GM12878 (cell line): ENCODE results near the gene RAPGEF6. TPM values are rescaled to one million over a fixed set of nuclear protein-coding genes. Genes with fewer than 3 reads are reported as not detected.

Experiments used
- ATAC-seq: fragments of 200-7000 bp; cut with Tn5 transposase; 3 replicates; pipeline ENCODE4 v1.9.1; 2020; ENCODE audit warnings: mild to moderate bottlenecking, moderate library complexity
- BruUV-seq: library from RNA; stranded (reverse); fragments of 400-500 nt; replicated peaks from 2 replicates; lab custom pipeline; 2021; lab: Mats Ljungman, UMichigan
- CTCF ChIA-PET: fragments of 300-600 bp; sonication (Branson Sonifier 250); formaldehyde crosslinking; extraction: SDS; loops from one replicate; lab custom pipeline; 2021; ENCODE audit warnings: inconsistent platforms; lab: Yijun Ruan, JAX
- POLR2A ChIA-PET: fragments of 350-600 bp; formaldehyde crosslinking; extraction: SDS; loops from one replicate; lab custom pipeline; 2021; ENCODE audit warnings: inconsistent platforms; lab: Charles Lee
- RAD21 ChIA-PET: fragments of 300-600 bp; sonication (Branson Sonifier 250); formaldehyde crosslinking; loops from one replicate; lab custom pipeline; 2023; ENCODE audit warnings: antibody characterized with exemption; ENCODE audit not compliant: unreplicated experiment; lab: Charles Lee
- SMC1A ChIA-PET: fragments of 300-600 bp; sonication (Branson Sonifier 250); formaldehyde crosslinking; loops from one replicate; lab custom pipeline; 2023; ENCODE audit not compliant: unreplicated experiment, uncharacterized antibody; lab: Charles Lee
- DNase-seq: peaks from one replicate; pipeline ENCODE4 v3.0.0-alpha.2; 2011; ENCODE audit warnings: low read depth, low spot score
- FAIRE-seq: peaks from 3 replicates; lab custom pipeline; 2011; peaks lifted over from hg19 to GRCh38; lab: Jason Lieb, UNC
- H2AFZ ChIP-seq: 2 replicates; pipeline ENCODE4 v1.6.0; 2011; ENCODE audit warnings: low read depth, low read length, control low read depth; ENCODE audit not compliant: control insufficient read depth
- H3K27ac ChIP-seq: 2 replicates; pipeline ENCODE4 v1.5.1; 2011; ENCODE audit warnings: control low read depth; ENCODE audit not compliant: control insufficient read depth, insufficient read depth
- H3K27me3 ChIP-seq, 2 experiments: replicated peaks in 1 of 2; 2 replicates each; pipeline versions ENCODE4 v1.6.0 to v1.6.1; 2011; ENCODE audit warnings: low read length in 1 of 2; ENCODE audit not compliant: control insufficient read depth in 2 of 2, insufficient read depth in 2 of 2
- H3K36me3 ChIP-seq, 2 experiments: 2 replicates each; pipeline ENCODE4 v1.5.1; 2011; ENCODE audit warnings: low read length in 1 of 2; ENCODE audit not compliant: control insufficient read depth in 2 of 2, insufficient read depth in 2 of 2
- H3K4me1 ChIP-seq: 2 replicates; pipeline ENCODE4 v1.6.1; 2011; ENCODE audit warnings: mild to moderate bottlenecking, low read length, moderate library complexity, mixed read lengths; ENCODE audit not compliant: control insufficient read depth, insufficient read depth
- H3K4me2 ChIP-seq: 2 replicates; pipeline ENCODE4 v1.6.0; 2011; ENCODE audit warnings: control low read depth; ENCODE audit not compliant: control insufficient read depth, insufficient read depth
- H3K4me3 ChIP-seq: fragments of 200-600 bp; sonication (generic); 2 replicates; pipeline ENCODE4 v1.5.1; 2016
- H3K79me2 ChIP-seq: 2 replicates; pipeline ENCODE4 v1.6.0; 2011; ENCODE audit warnings: low read length; ENCODE audit not compliant: control insufficient read depth, insufficient read depth
- H3K9ac ChIP-seq: 2 replicates; pipeline ENCODE4 v1.8.0; 2011; ENCODE audit warnings: low read length, control low read depth, mixed read lengths; ENCODE audit not compliant: control insufficient read depth, insufficient read depth
- H3K9me3 ChIP-seq: replicated peaks from 3 replicates; pipeline ENCODE4 v1.5.1; 2011; ENCODE audit warnings: mild to moderate bottlenecking, low read length; ENCODE audit not compliant: control insufficient read depth, insufficient read depth
- H4K20me1 ChIP-seq: 2 replicates; pipeline ENCODE4 v1.6.0; 2011; ENCODE audit not compliant: control insufficient read depth, insufficient read depth
- EED ChIP-seq: sonication (generic); IDR thresholded peaks from 2 replicates; pipeline ENCODE4 v1.6.1; 2016; ENCODE audit warnings: antibody characterized with exemption, low read depth
- ESRRA ChIP-seq: IDR thresholded peaks from 2 replicates; pipeline ENCODE4 v1.6.1; 2012; ENCODE audit warnings: mild to moderate bottlenecking, low read length, improper control_type of control experiment
- LARP7 ChIP-seq: fragments of 450-650 bp; IDR thresholded peaks from 2 replicates; pipeline ENCODE4 v1.6.1; 2017; ENCODE audit warnings: mild to moderate bottlenecking
- MYB ChIP-seq: fragments of 150-350 bp; IDR thresholded peaks from 2 replicates; pipeline ENCODE4 v1.6.1; 2014; ENCODE audit warnings: mild to moderate bottlenecking, low read depth, low read length, borderline replicate concordance
- MYC ChIP-seq: IDR thresholded peaks from 2 replicates; pipeline ENCODE4 v1.6.1; 2011; ENCODE audit warnings: mild to moderate bottlenecking, low read length, moderate library complexity, inconsistent platforms; ENCODE audit not compliant: insufficient read depth, insufficient replicate concordance, insufficient read length, severe bottlenecking
- NFYB ChIP-seq: IDR thresholded peaks from 2 replicates; pipeline ENCODE4 v1.6.1; 2011; ENCODE audit warnings: low read depth, mild to moderate bottlenecking, low read length, improper control_type of control experiment, moderate library complexity; ENCODE audit not compliant: insufficient read depth
- POLR2A ChIP-seq: IDR thresholded peaks from 2 replicates; pipeline ENCODE4 v1.6.1; 2011; ENCODE audit warnings: low read depth, mild to moderate bottlenecking, low read length
- POLR2AphosphoS5 ChIP-seq: IDR thresholded peaks from 2 replicates; pipeline ENCODE4 v1.6.1; 2011; ENCODE audit warnings: mild to moderate bottlenecking, low read length, inconsistent platforms
- RCOR1 ChIP-seq: conservative IDR thresholded peaks from 2 replicates; pipeline ENCODE4 v1.6.1; 2012; ENCODE audit warnings: low read depth, low read length, improper control_type of control experiment
- SMC3 ChIP-seq: IDR thresholded peaks from 2 replicates; pipeline ENCODE4 v1.6.1; 2011; ENCODE audit warnings: low read length, improper control_type of control experiment, borderline replicate concordance
- WRNIP1 ChIP-seq: IDR thresholded peaks from 2 replicates; pipeline ENCODE4 v1.6.1; 2011; ENCODE audit warnings: low read depth, low read length, improper control_type of control experiment, borderline replicate concordance
- ZZZ3 ChIP-seq: IDR thresholded peaks from 2 replicates; pipeline ENCODE4 v1.6.1; 2011; ENCODE audit warnings: low read depth; ENCODE audit not compliant: control insufficient read depth, insufficient read length
- WGBS: methylation state at CpG from one replicate; pipeline ENCODE4 v1.1.6; 2016; ENCODE audit warnings: low lambda C conversion rate; ENCODE audit not compliant: insufficient replicate concordance, insufficient coverage; ENCODE audit errors: missing lambda C conversion rate; 5-methylcytosine and 5-hydroxymethylcytosine counted together
- in situ Hi-C: fragments of 300-500 bp; cut with MboI; formaldehyde crosslinking; loops from 9 replicates; pipeline ENCODE4 v1.14.3; 2018; ENCODE audit warnings: mixed read lengths
- intact Hi-C: fragments of 100-400 bp; cut with micrococcal nuclease; formaldehyde crosslinking; loops from one replicate; pipeline ENCODE4 v1.14.2; 2022; ENCODE audit not compliant: unreplicated experiment
- polyA plus RNA-seq, 11 experiments: library from polyadenylated mRNA; depleted of rRNA in 4 of 11; unstranded in 6 of 11; stranded (reverse) in 5 of 11; fragments of >200 nt; fragmentation: Nextera tagmentation in 4 of 11; fragmentation: Illumina TruSeq in 1 of 11; extraction: Ambion mirVana in 4 of 11; extraction: Trizol in 1 of 11; gene quantifications; 1 replicate in 1 of 11; 2 replicates in 10 of 11; pipeline versions ENCODE4 v1.2.1 to v1.2.3, GENCODE V29; 2011 to 2016; ENCODE audit warnings: inconsistent platforms in 2 of 11, missing spikeins in 2 of 11, low read depth in 1 of 11
- total RNA-seq, 4 experiments: library from RNA; depleted of rRNA in 3 of 4; stranded (reverse); fragments of >200 nt in 3 of 4; fragmentation: Illumina TruSeq in 1 of 4; extraction: Trizol in 1 of 4; gene quantifications; 2 replicates each; pipeline versions ENCODE4 v1.2.1 to v1.2.3, GENCODE V29; 2013 to 2021
- TF ChIP-seq, protein P1 (sequence below): fragments of 450-650 bp; IDR thresholded peaks from 2 replicates; pipeline ENCODE4 v1.6.1; 2017; ENCODE audit warnings: mild to moderate bottlenecking, moderate library complexity
- TF ChIP-seq, protein P2 (sequence below): fragments of 450-650 bp; IDR thresholded peaks from 2 replicates; pipeline ENCODE4 v1.6.1; 2017; ENCODE audit warnings: mild to moderate bottlenecking, moderate library complexity

RAPGEF6 gene
- total and polyA plus RNA-seq, 10 of the 15 experiments (the other 5 are each of a cell fraction or from before 2014, with no cell fraction given), result 2.9 to 24.0 (median 14.2) TPM

DNA sequence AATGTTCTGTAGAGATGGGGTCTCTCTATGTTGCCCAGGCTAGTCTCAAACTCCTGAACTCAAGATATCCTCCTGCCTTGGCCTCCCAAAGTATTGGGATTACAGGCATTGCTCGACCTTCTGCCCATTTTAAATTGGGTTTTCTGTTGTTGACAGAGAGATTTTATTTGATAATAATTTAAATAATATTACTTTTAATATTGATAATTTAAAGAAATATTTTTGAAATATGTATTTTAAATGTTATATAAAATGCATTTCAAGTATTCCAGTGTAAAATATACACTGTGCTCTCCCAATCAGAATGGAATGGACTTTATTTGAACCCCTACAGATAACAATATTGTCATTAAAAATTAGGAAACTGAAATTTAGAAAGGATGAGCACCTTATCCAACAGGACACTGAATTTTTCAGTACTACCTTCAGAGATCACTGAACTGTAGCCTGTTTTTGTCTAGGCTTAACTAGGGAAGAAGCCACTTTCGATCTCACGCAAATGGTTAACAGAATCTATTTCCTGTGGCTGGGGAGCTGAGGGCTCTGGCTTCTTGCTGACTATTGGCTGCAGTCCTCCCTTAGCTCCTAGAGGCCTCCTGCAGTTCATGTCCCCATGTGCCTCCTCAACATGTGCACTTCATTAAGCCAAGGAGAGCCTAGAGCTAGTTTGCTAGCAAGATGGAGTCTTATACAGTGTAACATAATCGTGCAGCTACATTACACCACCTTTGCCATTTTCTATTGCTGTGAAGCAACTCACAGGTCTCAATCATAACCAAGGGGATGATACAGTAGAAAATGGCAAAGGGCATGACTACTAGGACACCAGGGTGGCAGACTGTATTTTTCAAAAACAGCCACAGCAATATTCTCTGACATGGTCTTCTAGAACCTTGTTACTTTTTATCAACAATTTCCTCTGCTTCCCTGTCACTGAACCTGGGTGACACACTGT, 221.1 kb downstream of the RAPGEF6 start:
- H3K27me3 ChIP-seq, result no peaks in the 10 kb centered on the region
- peak overlapping the region; percentile 30 for H3K4me2 ChIP-seq
- H2AFZ ChIP-seq, result no peak overlapping the region; the same call in 1 of the 2 replicates
- ChIA-PET SMC1A (interaction anchor here (0.7 to 3.6 kb wide), 25 partner anchors 13 to 594 kb away, joined by 3 to 27 read pairs (median 4); partner anchors contain the start of gene HINT1), CTCF (interaction anchor here (0.6 to 2.0 kb wide), 12 partner anchors 9 to 548 kb away, joined by 3 to 11 read pairs (median 4); no protein-coding TSS in a partner anchor), POLR2A (interaction anchor here (0.7 to 1.4 kb wide), 6 partner anchors 8 to 249 kb away, joined by 3 to 6 read pairs (median 4); partner anchors contain the start of genes CDC42SE2 and HINT1), RAD21 (interaction anchor here (0.6 to 3.2 kb wide), 12 partner anchors 18 to 543 kb away, joined by 3 to 17 read pairs (median 4); no protein-coding TSS in a partner anchor)
- in situ Hi-C loops (loop anchor here (10.0 to 25.0 kb wide), 2 partner anchors 549 to 1302 kb away; no protein-coding TSS in a partner anchor), intact Hi-C loops (no loop called here)
- H3K9me3 ChIP-seq, result no peaks in the 10 kb centered on the region
- H3K79me2 ChIP-seq, result no peaks in the 10 kb centered on the region
- no TSS peak for BruUV-seq
- peak; percentile 45 for DNase-seq
- peak; percentile 74 for ATAC-seq
- peaks cover 16% of the 10 kb centered on the region for H3K4me1 ChIP-seq
- H3K36me3 ChIP-seq, result peaks cover 0 to 10% of the 10 kb centered on the region in 2 experiments; a peak in 1 of 4 replicates
- peak; percentile 88 for FAIRE-seq
- peak overlapping the region; percentile 42; the same call in 1 of the 2 replicates for H3K27ac ChIP-seq
- H3K4me3 ChIP-seq, result no peak overlapping the region
- WGBS, result 27% methylated on average over 4 of the region's 4 CpGs
- no peaks in the 10 kb centered on the region for H4K20me1 ChIP-seq
- H3K9ac ChIP-seq, result no peak overlapping the region
- TF ChIP-seq MYB, result no peak
- no peak for TF ChIP-seq MYC
- TF ChIP-seq NFYB, result peak; percentile 27; the same call in 1 of the 2 replicates
- no peak for TF ChIP-seq WRNIP1
- no peak for TF ChIP-seq EED
- TF ChIP-seq ESRRA, result no peak
- 0 out of 2 replicates have a peak, but pooled peaks have one; percentile 43 for TF ChIP-seq POLR2AphosphoS5
- TF ChIP-seq, protein P1, sequence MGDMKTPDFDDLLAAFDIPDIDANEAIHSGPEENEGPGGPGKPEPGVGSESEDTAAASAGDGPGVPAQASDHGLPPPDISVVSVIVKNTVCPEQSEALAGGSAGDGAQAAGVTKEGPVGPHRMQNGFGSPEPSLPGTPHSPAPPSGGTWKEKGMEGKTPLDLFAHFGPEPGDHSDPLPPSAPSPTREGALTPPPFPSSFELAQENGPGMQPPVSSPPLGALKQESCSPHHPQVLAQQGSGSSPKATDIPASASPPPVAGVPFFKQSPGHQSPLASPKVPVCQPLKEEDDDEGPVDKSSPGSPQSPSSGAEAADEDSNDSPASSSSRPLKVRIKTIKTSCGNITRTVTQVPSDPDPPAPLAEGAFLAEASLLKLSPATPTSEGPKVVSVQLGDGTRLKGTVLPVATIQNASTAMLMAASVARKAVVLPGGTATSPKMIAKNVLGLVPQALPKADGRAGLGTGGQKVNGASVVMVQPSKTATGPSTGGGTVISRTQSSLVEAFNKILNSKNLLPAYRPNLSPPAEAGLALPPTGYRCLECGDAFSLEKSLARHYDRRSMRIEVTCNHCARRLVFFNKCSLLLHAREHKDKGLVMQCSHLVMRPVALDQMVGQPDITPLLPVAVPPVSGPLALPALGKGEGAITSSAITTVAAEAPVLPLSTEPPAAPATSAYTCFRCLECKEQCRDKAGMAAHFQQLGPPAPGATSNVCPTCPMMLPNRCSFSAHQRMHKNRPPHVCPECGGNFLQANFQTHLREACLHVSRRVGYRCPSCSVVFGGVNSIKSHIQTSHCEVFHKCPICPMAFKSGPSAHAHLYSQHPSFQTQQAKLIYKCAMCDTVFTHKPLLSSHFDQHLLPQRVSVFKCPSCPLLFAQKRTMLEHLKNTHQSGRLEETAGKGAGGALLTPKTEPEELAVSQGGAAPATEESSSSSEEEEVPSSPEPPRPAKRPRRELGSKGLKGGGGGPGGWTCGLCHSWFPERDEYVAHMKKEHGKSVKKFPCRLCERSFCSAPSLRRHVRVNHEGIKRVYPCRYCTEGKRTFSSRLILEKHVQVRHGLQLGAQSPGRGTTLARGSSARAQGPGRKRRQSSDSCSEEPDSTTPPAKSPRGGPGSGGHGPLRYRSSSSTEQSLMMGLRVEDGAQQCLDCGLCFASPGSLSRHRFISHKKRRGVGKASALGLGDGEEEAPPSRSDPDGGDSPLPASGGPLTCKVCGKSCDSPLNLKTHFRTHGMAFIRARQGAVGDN, result 0 out of 2 replicates have a peak, but pooled peaks have one; percentile 44
- 0 out of 2 replicates have a peak, but pooled peaks have one; percentile 28 for TF ChIP-seq LARP7
- no peak for TF ChIP-seq RCOR1
- no peak for TF ChIP-seq SMC3
- no peak for TF ChIP-seq ZZZ3
- no peak for TF ChIP-seq POLR2A
- TF ChIP-seq, protein P2, sequence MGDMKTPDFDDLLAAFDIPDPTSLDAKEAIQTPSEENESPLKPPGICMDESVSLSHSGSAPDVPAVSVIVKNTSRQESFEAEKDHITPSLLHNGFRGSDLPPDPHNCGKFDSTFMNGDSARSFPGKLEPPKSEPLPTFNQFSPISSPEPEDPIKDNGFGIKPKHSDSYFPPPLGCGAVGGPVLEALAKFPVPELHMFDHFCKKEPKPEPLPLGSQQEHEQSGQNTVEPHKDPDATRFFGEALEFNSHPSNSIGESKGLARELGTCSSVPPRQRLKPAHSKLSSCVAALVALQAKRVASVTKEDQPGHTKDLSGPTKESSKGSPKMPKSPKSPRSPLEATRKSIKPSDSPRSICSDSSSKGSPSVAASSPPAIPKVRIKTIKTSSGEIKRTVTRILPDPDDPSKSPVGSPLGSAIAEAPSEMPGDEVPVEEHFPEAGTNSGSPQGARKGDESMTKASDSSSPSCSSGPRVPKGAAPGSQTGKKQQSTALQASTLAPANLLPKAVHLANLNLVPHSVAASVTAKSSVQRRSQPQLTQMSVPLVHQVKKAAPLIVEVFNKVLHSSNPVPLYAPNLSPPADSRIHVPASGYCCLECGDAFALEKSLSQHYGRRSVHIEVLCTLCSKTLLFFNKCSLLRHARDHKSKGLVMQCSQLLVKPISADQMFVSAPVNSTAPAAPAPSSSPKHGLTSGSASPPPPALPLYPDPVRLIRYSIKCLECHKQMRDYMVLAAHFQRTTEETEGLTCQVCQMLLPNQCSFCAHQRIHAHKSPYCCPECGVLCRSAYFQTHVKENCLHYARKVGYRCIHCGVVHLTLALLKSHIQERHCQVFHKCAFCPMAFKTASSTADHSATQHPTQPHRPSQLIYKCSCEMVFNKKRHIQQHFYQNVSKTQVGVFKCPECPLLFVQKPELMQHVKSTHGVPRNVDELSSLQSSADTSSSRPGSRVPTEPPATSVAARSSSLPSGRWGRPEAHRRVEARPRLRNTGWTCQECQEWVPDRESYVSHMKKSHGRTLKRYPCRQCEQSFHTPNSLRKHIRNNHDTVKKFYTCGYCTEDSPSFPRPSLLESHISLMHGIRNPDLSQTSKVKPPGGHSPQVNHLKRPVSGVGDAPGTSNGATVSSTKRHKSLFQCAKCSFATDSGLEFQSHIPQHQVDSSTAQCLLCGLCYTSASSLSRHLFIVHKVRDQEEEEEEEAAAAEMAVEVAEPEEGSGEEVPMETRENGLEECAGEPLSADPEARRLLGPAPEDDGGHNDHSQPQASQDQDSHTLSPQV, result no peak
